GM12878 (cell line): Measurements from ENCODE around the gene AP1S3.

Experiments used
- CBX5 ChIP-seq: sonication (generic); IDR thresholded peaks from 2 replicates; pipeline ENCODE4 v1.6.1; 2016; ENCODE audit warnings: low read depth, moderate library complexity, mild to moderate bottlenecking, inconsistent platforms
- CHD4 ChIP-seq: fragments of 200-600 bp; sonication (generic); IDR thresholded peaks from 2 replicates; pipeline ENCODE4 v1.6.1; 2016; ENCODE audit warnings: mild to moderate bottlenecking
- MYC ChIP-seq: IDR thresholded peaks from 2 replicates; pipeline ENCODE4 v1.6.1; 2011; ENCODE audit warnings: mild to moderate bottlenecking, low read length, moderate library complexity, inconsistent platforms; ENCODE audit not compliant: insufficient read depth, insufficient replicate concordance, insufficient read length, severe bottlenecking
- NFIC ChIP-seq: IDR thresholded peaks from 2 replicates; pipeline ENCODE4 v1.6.1; 2012; ENCODE audit warnings: low read depth, mild to moderate bottlenecking, inconsistent platforms, low read length, moderate library complexity
- NFXL1 ChIP-seq: fragments of 450-650 bp; IDR thresholded peaks from 2 replicates; pipeline ENCODE4 v1.6.1; 2017; ENCODE audit warnings: antibody characterized with exemption, mild to moderate bottlenecking, borderline replicate concordance
- POLR2A ChIP-seq: IDR thresholded peaks from 2 replicates; pipeline ENCODE4 v1.6.1; 2011; ENCODE audit warnings: low read depth, mild to moderate bottlenecking, low read length
- YY1 ChIP-seq: IDR thresholded peaks from 2 replicates; pipeline ENCODE4 v1.6.1; 2011; ENCODE audit warnings: low read depth, mild to moderate bottlenecking, low read length
- ZNF274 ChIP-seq: IDR thresholded peaks from one replicate; pipeline ENCODE4 v1.8.0; 2011; ENCODE audit not compliant: insufficient read length, insufficient read depth
- TF ChIP-seq, protein P1 (sequence below): fragments of 150-350 bp; IDR thresholded peaks from 2 replicates; pipeline ENCODE4 v1.6.1; 2016; ENCODE audit warnings: low read depth, low read length

GRCh38 chr2:223859070-223859469 is 21.7 kb upstream of the AP1S3 start:
- no peak for TF ChIP-seq NFXL1
- no peak for TF ChIP-seq MYC
- no peak for TF ChIP-seq CBX5
- TF ChIP-seq ZNF274: no peak
- TF ChIP-seq CHD4: no peak
- no peak for TF ChIP-seq POLR2A
- TF ChIP-seq NFIC: no peak
- TF ChIP-seq, protein P1, sequence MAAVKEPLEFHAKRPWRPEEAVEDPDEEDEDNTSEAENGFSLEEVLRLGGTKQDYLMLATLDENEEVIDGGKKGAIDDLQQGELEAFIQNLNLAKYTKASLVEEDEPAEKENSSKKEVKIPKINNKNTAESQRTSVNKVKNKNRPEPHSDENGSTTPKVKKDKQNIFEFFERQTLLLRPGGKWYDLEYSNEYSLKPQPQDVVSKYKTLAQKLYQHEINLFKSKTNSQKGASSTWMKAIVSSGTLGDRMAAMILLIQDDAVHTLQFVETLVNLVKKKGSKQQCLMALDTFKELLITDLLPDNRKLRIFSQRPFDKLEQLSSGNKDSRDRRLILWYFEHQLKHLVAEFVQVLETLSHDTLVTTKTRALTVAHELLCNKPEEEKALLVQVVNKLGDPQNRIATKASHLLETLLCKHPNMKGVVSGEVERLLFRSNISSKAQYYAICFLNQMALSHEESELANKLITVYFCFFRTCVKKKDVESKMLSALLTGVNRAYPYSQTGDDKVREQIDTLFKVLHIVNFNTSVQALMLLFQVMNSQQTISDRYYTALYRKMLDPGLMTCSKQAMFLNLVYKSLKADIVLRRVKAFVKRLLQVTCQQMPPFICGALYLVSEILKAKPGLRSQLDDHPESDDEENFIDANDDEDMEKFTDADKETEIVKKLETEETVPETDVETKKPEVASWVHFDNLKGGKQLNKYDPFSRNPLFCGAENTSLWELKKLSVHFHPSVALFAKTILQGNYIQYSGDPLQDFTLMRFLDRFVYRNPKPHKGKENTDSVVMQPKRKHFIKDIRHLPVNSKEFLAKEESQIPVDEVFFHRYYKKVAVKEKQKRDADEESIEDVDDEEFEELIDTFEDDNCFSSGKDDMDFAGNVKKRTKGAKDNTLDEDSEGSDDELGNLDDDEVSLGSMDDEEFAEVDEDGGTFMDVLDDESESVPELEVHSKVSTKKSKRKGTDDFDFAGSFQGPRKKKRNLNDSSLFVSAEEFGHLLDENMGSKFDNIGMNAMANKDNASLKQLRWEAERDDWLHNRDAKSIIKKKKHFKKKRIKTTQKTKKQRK: no peak
- no peak for TF ChIP-seq YY1
